Right lobe of liver (tissue), 4 donors: ENCODE results near the gene PHOSPHO1.

Source experiments
- CTCF ChIP-seq, 4 donors: fragments of 200-600 bp in 3 of 4; fragments of 450-650 bp in 1 of 4; IDR thresholded peaks; one replicate each; pipeline versions ENCODE4 v1.5.1 to v1.8.0; 2016 to 2022; ENCODE audit warnings: antibody characterized with exemption in 4 of 4, mild to moderate bottlenecking in 2 of 4
- POLR2A ChIP-seq: fragments of 450-650 bp; IDR thresholded peaks from one replicate; pipeline ENCODE4 v1.6.1; 2017; ENCODE audit warnings: antibody characterized with exemption, mild to moderate bottlenecking
- donor health status: DM: no; HTN: no; CAD: no.
- donor health status: DM: no; HTN: no; CAD: no.
- donor health status: DM: no; HTN: yes; CAD: no.

DNA sequence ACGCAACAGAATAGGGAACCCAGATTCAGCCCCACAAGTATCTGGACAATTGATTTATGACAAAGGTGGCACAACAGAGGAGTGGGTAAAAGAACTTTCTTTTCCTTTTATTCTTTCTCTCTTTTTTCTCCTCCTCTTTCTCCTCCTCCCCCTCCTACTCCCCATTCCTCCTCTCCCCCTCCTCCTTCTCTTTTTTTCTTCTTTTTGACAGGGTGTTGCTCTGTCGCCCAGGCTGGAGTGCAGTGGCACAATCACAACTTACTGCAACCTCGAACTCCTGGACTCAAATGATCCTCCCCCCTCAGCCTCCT is 36.3 kb downstream of the PHOSPHO1 start:
- TF ChIP-seq CTCF (IDR thresholded peaks at IDR 0.05) (no peak), POLR2A (no peak)
